ENCODE data around the gene HACD3.

Gene HACD3

GRCh38 chr15:65558336-65558735, 28.1 kb downstream of the HACD3 start:
- Histone ChIP-seq H3K4me2 (ENCODE audit: low read depth, low read length) (no peak overlapping the region), H2AFZ (ENCODE audit: low read length) (no peak overlapping the region), H3K36me3 (replicated peaks; ENCODE audit: insufficient read depth, low read length) (0 out of 2 replicates have a peak, but pooled peaks cover 6% of the 10 kb centered on the region), H3K4me1 (ENCODE audit: low read length) (no peaks in the 10 kb centered on the region), H3K4me3 (ENCODE audit: low read length) (no peak overlapping the region), H3K9me3 (replicated peaks; ENCODE audit: insufficient read depth, low read length) (no peaks in the 10 kb centered on the region), H3K9me2 (replicated peaks; ENCODE audit: insufficient read depth, low read length) (no peaks in the 10 kb centered on the region), H3K79me2 (ENCODE audit: low read length) (no peaks in the 10 kb centered on the region), H4K20me1 (ENCODE audit: insufficient read depth, low read length) (no peaks in the 10 kb centered on the region), H3K27me3 (replicated peaks; ENCODE audit: insufficient read depth, low read length) (no peaks in the 10 kb centered on the region), H3K9ac (ENCODE audit: low read length) (no peak overlapping the region), H3F3A (ENCODE audit: insufficient read depth, low read length) (no peaks in the 10 kb centered on the region), H3K27ac (ENCODE audit: low read length) (no peak overlapping the region)
- no peak for DNase-seq
- TF ChIP-seq CTCF (IDR thresholded peaks at IDR 0.05; ENCODE audit: low read length) (no peak), EZH2phosphoT487 (IDR thresholded peaks at IDR 0.05; ENCODE audit: low read length) (no peak), EZH2 (optimal IDR thresholded peaks at IDR 0.05; ENCODE audit: low read depth, low read length) (no peak)

DNA sequence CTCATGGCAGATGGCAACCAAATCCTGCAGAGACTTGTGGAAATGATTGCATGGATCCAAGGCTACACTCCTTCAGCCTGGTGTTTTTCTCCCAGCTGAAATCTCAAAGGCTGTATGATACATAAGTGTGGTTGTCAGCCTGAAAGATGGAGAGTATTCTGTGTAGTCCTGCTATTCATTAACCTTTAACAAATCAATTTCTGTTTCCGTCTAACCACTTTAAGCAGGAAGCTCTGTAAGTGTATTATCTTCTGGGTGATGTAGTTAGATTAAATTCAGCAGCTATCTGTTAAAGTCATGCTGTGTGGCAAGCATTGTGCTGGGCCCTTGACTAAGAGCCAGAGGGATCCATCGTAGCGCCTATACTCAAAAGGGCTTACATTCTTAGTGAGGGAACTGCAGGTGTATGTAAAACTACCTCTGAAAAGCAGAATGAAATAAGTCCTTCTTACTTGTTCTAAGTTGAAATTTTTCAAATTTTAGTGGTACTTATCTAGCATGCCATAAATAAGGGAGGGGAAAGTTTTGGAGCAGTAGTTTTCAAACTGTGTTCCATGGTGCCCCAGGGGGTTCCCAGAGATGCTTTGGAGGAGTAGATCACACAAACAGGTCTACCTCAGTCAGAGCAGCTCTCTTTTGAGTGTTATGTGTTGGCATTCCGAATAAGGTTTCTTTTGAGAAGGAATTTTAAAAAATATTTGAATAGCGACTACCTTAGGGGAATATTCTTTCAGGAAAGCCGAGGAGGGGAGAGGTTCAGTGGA, 28.9 kb downstream of the HACD3 start:
- no peaks in the 10 kb centered on the region for H3K9me3 ChIP-seq (replicated peaks; ENCODE audit: insufficient read depth, low read length)
- no peaks in the 10 kb centered on the region for H3K79me2 ChIP-seq (ENCODE audit: low read length)
- TF ChIP-seq EZH2phosphoT487 (IDR thresholded peaks at IDR 0.05; ENCODE audit: low read length) (no peak), CTCF (IDR thresholded peaks at IDR 0.05; ENCODE audit: low read length) (no peak), EZH2 (optimal IDR thresholded peaks at IDR 0.05; ENCODE audit: low read depth, low read length) (no peak)
- H3K36me3 ChIP-seq (replicated peaks; ENCODE audit: insufficient read depth, low read length): 0 out of 2 replicates have a peak, but pooled peaks cover 6% of the 10 kb centered on the region
- no peak overlapping the region for H3K4me2 ChIP-seq (ENCODE audit: low read depth, low read length)
- no peak overlapping the region for H3K4me3 ChIP-seq (ENCODE audit: low read length)
- H3K27ac ChIP-seq (ENCODE audit: low read length): no peak overlapping the region
- H3K4me1 ChIP-seq (ENCODE audit: low read length): no peaks in the 10 kb centered on the region
- no peak overlapping the region for H2AFZ ChIP-seq (ENCODE audit: low read length)
- DNase-seq: no peak
- no peaks in the 10 kb centered on the region for H4K20me1 ChIP-seq (ENCODE audit: insufficient read depth, low read length)
- no peaks in the 10 kb centered on the region for H3K9me2 ChIP-seq (replicated peaks; ENCODE audit: insufficient read depth, low read length)
- H3K9ac ChIP-seq (ENCODE audit: low read length): no peak overlapping the region
- no peaks in the 10 kb centered on the region for H3F3A ChIP-seq (ENCODE audit: insufficient read depth, low read length)
- no peaks in the 10 kb centered on the region for H3K27me3 ChIP-seq (replicated peaks; ENCODE audit: insufficient read depth, low read length)

DNA sequence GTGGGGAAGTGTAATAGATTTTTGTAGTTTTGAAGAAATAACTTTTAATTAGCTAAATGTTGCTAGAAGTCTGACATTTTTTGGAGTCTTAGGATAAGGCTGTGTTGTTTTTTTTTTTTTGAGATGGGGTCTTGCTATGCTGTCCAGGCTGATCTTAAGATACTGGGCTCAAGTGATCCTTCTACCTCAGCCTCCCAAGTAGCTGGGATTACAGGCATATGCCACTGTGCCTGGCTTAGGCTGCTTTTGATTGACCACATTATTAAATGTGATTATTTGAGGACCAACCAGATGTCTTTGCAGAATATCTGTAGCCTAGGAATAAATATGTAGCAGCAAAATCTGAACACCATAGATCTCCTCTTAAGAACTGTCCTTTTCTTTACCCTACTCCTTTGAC, 29.7 kb downstream of the HACD3 start:
- no peak overlapping the region for H3K27ac ChIP-seq (ENCODE audit: low read length)
- H3K4me3 ChIP-seq (ENCODE audit: low read length): no peak overlapping the region
- no peaks in the 10 kb centered on the region for H3K9me3 ChIP-seq (replicated peaks; ENCODE audit: insufficient read depth, low read length)
- no peaks in the 10 kb centered on the region for H3K9me2 ChIP-seq (replicated peaks; ENCODE audit: insufficient read depth, low read length)
- H3F3A ChIP-seq (ENCODE audit: insufficient read depth, low read length): no peaks in the 10 kb centered on the region
- no peaks in the 10 kb centered on the region for H3K27me3 ChIP-seq (replicated peaks; ENCODE audit: insufficient read depth, low read length)
- H2AFZ ChIP-seq (ENCODE audit: low read length): no peak overlapping the region
- no peaks in the 10 kb centered on the region for H3K4me1 ChIP-seq (ENCODE audit: low read length)
- no peaks in the 10 kb centered on the region for H3K79me2 ChIP-seq (ENCODE audit: low read length)
- TF ChIP-seq EZH2phosphoT487 (IDR thresholded peaks at IDR 0.05; ENCODE audit: low read length): no peak
- no peak for TF ChIP-seq EZH2 (optimal IDR thresholded peaks at IDR 0.05; ENCODE audit: low read depth, low read length)
- no peak for TF ChIP-seq CTCF (IDR thresholded peaks at IDR 0.05; ENCODE audit: low read length)
- H3K9ac ChIP-seq (ENCODE audit: low read length): no peak overlapping the region
- H4K20me1 ChIP-seq (ENCODE audit: insufficient read depth, low read length): no peaks in the 10 kb centered on the region
- H3K4me2 ChIP-seq (ENCODE audit: low read depth, low read length): no peak overlapping the region
- DNase-seq: no peak
- 0 out of 2 replicates have a peak, but pooled peaks cover 6% of the 10 kb centered on the region for H3K36me3 ChIP-seq (replicated peaks; ENCODE audit: insufficient read depth, low read length)
